Activated T-cell treated with anti-CD3 and anti-CD28 coated beads for 24 hours (primary cell): ENCODE measurements around the gene GJA9.
"Not testable (repeated sequence)": the region's sequence is repeated elsewhere in the genome, so short reads cannot be mapped to it uniquely, and the experiment has no call there.

Experiments used
- DNase-seq: peaks from one replicate; pipeline ENCODE4 v3.0.0-alpha.2; 2020; ENCODE audit warnings: low read depth

The GJA9 gene

DNA sequence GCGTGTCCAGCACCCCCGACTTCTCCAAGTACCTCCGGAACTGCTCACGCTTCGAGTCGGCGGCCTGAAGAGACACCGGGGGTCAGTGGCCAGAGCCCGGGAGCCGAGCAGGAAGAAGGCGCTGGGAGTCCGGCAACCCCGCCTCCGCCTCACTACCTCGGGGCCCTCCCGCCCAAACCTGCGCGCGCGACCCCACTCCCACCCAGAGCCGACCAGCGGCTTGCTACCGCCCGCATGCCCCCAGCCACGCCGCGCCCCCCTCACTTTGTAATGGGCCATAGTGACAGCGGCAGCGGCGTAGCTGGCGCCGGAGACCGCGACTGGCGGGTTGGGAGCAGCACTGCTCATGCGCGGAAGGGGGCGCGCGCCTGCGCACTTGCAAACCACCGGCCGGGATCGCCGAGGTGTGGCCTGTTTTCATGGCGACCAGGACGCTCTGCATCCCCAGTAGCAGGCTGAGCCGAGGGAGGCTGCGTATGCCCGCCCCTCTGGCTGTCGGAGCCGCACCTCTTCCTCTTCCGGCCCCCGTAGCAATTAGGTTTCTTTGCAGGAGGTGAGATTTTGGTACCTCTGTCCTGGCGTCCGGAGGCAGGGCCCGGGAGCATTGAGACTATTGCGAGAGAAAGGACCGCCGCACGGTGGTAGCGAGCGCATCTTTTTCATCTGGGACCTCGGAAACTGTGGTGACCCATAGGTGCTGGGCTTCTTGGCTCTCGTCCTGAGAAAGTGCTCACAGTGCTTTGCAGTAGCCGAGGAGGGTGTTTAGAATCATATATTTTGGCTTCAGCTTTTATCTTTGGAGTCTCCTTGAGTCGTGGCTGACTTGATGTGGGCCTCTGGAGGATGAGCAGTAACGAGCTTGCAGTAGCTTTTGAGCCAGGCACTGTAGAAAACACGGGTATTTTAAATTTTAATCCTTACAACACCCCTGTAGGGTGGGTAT, 8.1 kb downstream of the GJA9 start, which contains the start of gene MYCBP:
Gene MYCBP (minus strand): TSS at position 322 of the 943 bp plus-strand sequence. CDS start 43 bp downstream, at position 279.
- DNase-seq = peak; percentile 96

DNA sequence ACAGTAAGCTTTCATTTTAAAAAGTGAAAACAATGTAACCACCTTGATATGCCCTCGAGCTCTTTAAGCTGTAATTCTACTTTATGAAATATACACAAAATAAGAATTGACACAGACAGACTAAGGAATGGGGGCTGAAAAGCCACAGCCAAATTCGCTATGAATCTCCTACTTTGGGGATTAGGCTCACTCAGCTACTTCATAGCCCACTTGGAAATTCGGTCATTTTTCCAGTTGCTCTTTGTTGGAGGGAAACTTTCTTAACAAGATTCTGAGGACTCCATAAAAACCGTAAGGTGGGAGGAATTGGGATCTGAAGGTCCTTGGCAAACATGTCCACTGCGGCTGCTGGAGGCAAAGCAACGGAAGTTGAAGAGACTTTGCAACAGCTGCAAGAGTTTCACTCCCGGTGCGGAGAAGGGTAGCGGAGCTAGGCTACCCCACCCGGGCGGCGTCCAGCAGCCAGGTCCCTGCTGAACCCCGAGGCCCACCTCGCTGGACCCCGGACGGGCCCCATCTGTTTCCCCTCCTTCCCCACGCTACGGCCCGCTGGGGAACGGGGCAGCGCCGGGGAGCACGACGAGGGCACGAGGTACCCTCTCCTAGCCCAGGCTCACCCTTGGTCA, 8.9 kb downstream of the GJA9 start:
- peak; percentile 16 for DNase-seq

DNA sequence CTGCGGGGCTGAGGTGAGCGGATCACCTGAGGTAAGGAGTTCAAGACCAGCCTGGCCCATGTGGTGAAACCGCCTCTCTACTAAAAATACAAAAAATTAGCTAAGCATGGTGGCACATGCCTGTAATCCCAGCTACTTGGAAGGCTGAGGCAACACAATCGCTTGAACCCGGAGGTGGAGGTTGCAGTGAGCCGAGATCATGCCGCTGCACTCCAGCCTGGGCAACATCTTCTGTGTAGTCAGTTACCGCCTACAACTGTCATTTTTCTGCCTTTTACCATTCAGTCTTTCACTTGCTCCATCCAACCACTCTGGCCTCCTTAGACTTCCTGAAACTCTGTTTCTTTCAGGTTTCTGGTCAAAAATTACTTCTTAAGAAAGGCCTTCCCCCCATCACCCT, 10.4 kb downstream of the GJA9 start:
- DNase-seq = no peak

DNA sequence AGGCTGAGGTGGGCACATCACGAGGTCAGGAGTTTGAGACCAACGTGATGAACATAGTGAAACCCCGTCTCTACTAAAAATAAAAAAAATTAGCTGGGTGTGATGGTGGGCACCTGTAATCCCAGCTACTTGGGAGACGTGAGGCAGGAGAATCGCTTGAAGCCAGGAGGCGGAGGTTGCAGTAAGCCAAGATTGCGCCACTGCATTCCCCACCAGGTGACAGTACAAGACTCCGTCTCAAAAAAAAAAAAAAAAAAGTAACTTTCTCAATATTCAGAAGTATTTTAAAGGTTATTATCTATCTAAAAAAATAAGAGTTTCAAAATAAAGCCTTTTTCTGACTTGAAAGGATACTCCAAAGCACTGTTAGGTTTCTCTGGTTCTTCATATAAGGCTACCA, 14.2 kb downstream of the GJA9 start:
- DNase-seq = no peak

DNA sequence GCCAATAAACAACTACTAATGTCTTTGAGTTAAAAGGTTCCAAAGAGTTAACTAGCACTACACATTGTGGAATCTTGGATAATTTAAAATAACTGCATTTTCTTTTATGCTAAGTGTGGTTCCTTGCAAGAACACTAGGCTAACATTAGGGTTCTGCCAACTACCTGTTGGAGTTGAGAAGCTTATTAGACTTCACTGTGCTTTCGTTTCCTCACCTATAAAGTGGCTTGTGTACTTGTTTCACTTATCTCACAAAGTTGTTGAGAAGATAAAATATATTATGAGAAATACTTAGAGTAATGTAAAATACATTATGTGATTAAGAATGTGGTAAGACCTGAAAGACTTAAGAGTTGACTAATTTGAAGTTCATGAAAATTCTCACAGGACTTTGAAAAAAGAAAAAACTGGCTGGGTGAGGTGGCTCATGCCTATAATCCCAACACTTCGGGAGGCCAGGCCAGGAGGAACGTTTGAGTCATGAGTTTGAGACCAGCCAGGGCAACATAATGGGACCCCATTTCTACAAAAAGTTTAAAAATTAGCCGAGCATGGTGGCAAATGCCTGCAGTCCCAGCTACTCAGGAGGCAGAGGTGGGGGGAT, 16.2 kb downstream of the GJA9 start:
- no peak for DNase-seq

DNA sequence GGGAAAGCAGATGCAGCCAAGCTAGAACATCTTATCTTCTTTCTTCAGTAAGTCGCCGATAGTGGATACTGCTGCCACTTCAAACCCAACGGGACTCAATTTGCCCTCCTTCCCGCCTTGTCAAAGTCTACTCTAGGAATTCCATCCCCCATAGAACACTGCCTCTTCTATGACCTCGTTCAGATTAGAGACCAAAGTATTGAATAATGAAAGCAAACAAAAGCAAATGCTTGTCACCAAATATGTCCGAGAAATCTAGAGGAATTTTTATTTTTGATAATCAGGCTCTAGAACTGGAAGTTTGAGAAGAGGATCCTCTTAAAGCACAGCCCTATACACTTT, 21.0 kb downstream of the GJA9 start:
- no peak for DNase-seq

DNA sequence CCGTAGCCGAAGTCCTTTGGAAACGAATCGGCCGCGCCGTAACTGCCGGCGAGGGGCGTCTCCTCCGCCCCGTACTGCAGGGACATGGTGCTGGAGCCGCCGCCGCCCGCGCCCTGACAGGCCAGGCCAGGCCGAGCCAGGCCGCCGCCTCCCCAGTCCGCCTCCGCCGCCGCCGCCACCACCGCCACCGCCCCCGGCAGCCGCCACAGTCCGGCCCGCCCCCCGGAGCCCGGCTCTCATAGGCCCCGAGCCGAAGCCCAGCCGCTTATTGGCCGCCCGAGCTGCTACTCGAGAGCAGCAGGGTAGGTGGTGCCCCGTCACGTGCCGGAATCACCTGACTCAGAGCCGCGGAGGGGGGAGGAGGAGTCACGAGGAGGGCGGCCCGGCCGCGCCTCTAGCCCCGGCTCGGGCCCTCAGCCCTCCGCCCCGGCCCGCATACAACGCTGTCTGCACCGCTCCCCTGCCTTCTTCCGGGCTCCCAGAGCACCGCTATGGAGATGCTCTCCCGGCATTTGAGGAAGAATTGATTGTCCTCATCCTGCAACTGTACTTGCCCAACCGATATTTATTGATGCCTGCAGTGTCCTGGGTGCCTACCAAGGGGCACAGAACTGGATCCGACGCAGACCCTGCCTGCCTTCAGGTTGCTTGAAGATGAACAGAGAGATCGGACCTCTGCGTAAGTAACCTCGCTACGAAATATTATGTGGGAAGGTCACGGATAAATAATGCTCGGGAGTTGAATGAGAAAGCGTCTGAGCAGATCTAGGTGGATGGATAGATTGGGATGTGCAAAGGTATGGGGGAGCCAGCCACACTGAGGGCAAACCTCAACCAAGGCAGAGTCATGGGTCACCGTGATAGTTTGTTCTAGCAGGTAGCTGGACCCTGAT, 21.6 kb downstream of the GJA9 start, which contains the start of gene RRAGC:
Gene RRAGC (minus strand): TSS at position 212 of the 893 bp plus-strand sequence. CDS start 126 bp downstream, at position 86.
- peak; percentile 97 for DNase-seq

DNA sequence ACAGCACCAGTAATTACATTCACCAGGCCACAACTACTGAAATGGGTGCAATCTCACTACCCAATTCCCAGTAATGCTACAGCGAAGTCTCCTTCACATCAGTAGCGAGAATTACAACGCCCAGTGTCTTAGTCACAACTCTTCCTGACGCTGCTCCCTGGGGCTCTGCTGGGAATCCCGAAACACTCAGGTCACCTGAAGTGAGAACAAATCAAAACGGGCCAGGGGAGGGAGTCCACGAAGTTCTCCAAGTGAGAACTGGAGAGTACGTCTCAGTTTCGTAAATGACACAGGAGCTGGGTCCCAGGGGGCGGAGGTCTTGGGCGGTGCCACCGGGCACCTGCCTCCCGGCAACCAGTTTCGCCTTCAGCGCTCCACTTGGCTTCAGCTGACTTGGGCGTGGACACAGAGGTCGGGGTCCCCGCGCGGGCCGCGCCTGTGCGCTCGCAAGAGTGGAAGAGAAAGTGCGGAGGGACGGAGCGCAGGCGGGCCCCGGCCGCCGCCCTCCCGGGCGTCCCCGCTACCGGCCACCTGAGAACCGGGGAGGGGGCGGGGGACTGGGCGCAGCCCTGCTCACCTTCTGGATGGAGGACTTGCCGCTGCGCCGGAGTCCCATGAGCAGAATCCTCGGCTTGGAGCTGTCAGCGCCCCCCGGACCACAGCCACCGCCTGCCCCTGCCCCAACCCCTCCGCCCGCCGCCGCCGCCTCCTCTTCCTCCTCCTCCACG, 22.4 kb downstream of the GJA9 start:
- peak; percentile 38 for DNase-seq

DNA sequence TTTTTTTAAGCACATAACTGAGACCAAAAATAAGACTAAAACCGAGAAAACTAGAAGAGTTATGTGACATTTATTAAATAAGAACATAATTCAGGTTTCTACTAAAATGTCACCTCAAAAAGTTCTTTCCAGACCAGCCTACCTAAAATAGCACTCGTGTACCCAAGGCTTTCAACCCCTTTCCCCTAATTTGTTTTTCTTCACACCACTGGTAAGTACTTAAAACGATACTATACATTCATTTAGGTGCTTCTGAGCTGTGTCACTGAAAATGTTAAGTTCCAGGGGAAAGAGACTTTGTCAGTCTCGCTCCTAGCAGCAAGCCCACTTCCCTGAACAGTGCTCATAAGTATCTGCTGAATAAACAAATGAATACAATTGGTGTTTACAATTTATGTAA, 28.6 kb downstream of the GJA9 start:
- DNase-seq = no peak

DNA sequence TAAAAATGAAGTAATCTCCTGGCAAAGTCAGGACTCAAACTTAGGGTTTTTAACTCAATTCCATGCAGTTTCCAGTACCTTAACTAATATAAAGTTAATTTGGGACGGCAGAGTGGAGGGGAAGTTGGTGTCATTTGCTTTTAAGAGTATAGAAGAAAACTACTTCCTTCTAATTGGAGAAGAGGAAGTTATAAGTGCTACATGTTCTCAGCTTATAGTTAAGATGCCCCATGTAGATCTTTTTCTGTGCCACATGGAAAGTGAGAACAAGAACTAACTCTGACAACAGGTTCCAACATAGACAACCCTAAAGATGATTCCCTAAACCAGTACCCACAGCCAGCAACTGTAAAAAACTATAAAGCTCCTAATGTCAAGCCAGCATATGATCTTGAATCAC, 33.3 kb downstream of the GJA9 start:
- no peak for DNase-seq

DNA sequence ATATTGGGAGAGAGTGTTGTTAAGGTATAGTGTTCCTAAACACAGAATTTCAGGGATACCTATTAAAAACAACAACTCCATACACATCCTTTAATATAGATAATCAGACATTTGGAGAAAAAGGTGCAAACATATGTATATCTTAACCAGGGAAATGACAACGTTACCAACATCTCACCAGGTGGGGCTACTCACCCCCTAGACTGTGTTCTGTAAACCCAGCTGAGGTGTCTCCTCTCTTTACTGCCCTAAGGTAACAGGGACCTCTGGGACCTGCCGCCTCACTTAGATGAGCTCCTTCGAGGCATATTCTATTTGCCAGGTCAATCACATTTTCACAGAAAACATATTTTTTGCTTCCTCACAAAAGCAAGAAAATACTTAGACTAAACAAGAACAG, 35.2 kb downstream of the GJA9 start:
- no peak for DNase-seq

DNA sequence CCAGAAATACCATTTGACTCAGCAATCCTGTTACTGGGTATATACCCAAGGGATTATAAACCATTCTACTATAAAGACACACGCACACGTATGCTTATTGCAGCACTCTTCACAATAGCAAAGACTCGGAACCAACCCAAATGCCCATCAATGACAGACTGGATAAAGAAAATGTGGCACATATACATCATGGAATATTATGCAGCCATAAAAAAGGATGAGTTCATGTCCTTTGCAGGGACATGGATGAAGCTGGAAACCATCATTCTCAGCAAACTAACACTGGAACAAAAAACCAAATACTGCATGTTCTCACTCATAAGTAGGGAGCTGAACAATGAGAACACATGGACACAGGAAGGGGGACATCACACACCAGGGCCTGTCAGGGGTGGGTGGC, 36.3 kb downstream of the GJA9 start:
- DNase-seq = not testable (repeated sequence)

DNA sequence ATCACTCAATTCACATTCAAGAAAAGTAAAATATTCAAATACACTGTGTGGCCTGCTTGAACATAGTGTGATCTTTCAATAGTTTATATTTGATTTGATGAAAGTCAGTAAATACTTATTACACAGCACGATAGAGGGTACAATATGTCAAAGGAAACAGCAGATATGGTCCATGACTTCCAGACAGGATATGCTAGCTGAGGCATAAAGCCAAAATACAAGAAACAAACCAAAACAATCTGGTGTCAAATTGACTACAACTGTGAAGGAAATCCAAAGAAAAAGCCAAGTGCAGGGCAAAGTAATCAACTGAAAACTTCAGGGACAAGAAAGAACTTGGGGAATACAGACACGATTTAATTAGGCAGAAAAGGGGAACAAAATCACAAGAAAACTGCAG, 41.1 kb downstream of the GJA9 start:
- no peak for DNase-seq

DNA sequence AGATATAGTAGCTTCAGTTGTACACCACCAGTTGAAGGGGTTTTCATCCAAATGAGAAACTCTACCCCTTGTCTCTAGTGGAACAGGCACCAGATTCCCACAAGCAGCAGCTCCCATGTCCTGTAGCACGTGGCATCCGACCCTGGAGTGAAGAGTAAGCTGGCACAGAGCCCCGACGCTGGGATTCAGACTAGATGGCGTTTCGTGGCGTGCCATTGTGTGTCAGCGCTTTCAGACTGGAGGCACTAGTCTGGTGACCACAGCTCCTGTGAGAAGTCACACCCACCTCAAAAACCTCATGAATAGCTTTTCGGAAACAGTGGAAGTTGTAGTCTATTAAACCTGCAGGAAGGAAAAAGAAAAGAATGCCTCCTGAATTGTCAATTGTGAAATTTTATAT, 42.0 kb downstream of the GJA9 start:
- DNase-seq = no peak

DNA sequence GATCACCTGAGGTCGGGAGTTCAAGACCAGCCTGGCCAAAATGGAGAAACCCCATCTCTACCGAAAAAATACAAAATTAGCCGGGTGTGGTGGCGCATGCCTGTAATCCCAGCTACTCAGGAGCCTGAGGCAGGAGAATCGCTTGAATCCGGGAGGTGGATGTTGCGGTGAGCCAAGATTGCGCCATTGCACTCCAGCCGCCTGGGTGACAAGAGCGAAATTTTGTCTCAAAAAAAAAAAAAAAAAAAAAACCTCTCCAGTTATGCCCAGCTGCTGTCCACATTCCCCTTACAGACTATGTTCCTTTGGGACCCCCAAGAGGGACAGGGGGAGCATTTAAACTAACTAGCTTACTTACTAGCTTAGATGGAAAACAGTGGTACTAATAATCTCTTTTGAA, 45.1 kb downstream of the GJA9 start:
- DNase-seq = not testable (repeated sequence)

DNA sequence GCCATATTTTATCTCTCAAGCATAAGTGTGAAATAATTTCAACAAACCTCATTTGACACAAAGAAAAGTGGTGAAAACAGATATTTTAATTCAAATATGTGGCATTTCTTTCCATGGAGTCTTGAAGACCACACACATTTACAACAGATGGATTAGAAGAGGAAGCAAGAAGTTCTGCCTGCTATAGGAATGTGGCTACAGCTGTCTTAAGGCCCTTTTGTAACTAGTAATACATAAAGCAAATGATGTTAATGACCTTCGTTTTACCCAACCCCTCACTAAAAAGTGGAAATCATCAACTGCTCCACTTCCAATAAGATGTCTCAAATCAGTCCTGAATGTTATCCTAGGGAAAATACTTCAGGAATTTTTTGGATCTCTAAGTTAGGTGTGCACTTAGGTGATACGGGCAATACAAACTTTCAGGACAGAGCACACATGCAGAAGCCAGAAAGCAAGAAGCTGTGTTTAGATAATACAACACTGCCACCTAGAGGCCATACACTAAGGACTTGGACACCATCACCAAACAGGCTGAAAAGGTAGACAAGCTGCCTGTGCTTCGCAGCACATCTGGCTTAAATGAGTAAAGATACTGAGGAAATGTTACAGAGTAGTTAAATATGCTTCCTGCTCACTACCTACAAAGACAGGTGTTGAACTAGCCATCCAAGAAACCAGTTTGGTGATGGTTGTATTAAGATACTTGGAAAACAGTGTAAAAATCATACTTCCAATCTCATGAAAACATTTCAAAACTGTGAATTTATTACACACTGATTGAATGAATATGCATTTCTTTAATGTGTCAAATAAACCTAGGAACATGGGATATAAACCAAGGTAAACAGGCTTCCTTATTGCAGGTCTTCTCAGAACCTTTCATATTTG, 46.2 kb downstream of the GJA9 start:
- peak; percentile 45 for DNase-seq

DNA sequence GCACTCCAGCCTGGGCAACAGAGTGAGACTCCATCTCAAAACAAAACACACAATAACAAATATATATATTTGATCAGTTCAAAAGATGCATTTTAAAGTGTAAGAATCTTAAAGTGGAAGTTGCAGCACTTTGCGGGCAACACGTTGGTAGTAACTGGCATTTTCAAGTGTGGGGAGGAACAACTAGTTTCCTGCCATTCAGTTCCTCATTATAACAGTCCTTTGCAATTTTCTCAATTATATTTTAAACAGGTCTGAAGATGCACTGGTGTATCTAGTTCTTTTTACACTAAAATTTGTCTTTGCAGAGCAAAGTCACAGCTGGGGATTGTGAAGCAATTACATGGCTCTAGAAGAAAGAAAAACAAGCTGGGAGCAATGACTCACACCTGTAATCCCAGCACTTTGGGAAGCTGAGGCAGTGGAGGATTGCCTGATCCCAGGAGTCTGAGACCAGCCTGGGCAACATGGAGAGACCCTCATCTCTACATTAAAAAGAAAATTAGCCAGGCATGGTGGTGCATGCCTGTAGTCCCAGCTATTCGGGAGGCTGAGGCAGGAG, 47.1 kb downstream of the GJA9 start:
- no peak for DNase-seq

DNA sequence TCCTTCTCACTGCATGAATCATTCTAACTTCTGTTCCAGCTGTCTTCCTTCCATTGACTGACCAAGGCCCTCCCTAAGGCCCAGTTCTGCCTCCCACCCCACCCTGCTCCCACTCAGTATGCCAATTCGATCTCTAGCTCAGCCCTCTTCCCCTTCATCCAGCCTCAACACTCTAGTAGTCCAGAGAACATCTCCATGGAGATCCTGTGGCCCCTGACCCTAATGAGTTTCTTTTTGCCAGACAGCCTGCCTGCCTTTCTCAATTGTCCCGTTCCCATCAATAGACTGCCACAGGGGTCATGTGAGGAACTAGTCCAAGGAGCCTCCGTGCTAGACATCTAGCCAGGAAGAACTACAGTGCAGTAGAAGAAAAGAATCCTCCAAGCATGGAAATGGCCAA, 48.2 kb downstream of the GJA9 start:
- DNase-seq = no peak

DNA sequence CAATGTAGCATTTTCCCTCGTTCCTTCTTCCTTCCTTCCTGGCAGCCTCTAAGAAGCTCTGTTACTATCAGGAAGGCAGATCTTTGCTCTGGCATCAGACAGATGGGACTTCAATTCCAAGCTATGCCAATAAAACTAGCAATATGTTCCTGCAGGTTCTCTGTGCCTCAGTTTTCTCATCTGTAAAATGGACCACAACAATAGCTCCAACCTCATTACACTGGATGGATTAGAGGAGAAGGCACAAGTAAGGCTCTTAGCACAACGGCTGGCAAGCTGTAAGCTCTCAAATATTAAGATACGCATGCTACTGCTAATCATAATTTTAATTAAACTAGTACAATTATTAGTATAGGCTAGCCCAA, 49.0 kb downstream of the GJA9 start:
- DNase-seq = no peak
